Measurements from ENCODE around the gene YTHDC2.

YTHDC2 gene

DNA sequence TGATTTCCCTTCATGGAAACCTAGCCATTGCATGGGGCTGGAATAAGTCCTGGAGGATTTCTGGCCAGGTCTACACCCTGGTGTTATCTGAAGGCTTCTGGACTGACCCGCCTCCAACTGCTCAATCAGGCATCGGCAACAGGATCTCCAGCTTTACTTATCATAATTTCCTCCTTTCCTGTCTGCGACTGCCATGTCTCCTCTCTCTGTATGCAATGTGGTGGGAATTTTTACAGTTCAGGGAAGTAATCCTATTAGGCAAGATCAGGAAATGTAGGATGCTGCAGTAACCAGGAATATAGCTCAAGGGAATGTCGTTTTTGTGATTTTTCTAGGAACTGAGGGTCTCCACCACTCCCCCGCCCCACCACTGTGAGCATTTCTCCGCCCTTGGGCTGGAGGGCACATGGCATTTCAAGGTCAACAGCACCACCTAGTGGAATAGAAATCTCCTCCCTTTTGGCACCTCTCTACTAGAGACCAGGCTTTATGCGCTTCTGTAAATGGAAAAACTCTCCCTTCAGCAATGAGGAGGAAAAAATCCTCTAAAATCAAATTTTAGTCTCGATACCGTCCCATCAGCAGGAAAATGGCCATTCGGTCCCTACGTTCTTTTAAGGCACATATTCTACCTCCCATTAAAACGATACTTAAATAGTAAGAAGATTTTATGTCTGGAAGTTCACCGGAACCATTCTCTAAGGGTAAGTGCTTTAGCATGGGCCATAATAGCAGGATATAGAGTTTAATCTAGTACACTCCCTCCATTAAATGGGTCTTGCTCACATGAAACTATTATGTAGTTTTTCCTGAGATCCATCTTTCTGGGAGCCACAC lies 93.0 kb downstream of the YTHDC2 start:
- DNase-seq = peak; percentile 74 to 78 (median 77)

DNA sequence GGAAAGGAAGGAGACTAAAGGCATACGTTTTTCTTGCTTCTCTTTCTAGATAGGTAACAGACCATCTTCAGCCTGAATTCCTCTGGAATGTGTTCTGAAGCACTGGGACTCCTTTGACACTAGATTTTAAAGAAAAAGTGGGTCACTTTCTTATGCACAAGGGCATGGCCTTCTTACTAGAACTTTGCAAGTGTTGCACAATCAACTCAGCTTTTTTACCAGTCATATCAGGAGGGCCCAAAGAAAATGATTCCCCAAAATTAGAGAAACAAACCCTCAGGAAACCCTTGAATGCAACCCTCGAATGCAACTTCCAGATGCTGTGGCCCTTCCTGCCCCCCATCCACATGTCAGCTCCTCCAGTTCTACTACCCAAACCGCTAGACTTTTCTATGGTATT lies 93.9 kb downstream of the YTHDC2 start:
- no peak for DNase-seq

DNA sequence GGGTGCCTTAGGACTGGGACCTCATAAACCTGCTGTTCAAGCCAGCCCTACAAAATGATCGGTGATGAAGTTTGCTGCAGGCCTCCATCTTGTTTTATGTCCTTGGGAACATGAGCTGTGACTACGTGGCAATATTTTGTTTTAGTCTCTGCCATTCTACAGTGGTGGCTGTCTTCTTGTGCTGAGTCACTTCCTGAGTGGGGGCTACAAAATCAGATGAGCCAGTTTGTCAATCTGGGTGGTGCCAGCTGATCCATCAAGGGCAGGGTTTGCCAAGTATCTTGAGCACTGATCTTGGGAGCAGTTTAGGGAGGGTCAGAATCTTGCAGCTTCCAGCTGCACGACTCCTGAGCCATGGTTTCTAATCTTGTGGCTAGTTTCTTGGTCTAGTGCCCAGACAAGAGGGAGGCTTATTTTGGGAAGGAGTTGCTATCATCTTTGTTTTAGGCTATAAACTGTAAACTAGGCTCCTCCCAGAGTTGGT lies 94.7 kb downstream of the YTHDC2 start:
- DNase-seq = no peak

DNA sequence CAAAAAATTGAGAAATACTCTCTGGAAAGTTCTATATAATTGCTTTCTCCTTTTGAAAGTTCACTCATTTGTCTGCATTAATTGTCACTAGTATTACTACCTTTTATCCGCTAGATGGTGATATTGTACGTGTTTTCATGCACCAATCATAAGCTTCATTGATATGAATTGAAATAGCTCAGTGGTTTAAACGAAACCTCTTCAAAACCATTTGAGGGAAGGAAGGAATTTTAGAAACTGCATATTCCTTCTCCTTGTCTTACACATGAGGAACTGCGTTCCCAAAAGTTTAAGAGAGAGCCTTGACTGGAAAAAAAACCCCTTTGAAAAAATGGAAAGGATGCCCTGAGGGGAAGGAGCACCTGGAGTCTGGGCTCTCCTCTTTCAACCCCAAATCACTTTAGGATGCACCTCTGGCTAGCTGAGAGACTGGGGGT lies 98.6 kb downstream of the YTHDC2 start:
- peak; percentile 37 to 76 (median 71) for DNase-seq

DNA sequence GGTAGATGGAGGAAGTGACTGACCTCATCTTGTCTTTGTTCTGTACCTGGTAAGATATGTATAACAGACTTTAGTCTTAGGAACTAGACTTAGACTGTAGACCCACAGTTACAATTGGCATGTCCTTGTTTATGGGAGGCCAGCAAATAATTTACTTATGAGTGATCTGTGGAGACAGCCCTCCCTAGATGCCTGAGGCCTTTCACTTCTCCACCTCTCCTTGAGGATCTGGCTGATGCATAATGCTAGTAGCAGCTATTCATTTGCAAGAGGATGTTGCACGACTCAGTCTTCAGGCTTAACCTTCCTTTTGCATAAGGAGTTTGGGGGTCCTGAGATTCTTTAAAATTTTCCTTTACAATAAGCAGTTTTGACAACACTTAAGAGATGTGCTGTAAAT lies 100.7 kb downstream of the YTHDC2 start:
- DNase-seq = no peak

DNA sequence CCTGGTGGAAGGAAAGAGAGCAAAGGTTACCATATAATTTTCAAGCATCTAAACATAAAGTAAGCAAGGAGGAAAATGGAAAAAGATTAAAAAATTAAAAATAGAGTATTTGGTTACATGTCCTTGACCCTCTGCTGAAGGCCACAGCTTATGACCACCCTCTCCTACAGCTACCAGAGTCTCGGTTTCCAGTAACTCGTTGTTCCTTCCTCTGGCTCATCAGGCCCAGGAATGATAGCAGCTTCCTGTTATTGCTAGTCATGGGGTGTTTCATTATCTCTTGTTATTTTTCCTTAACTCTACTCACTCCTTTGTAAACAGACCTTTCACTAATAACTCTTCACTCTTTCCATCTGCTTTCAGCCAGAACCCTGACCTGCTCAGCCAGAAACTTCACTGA lies 102.2 kb downstream of the YTHDC2 start:
- no peak for DNase-seq

DNA sequence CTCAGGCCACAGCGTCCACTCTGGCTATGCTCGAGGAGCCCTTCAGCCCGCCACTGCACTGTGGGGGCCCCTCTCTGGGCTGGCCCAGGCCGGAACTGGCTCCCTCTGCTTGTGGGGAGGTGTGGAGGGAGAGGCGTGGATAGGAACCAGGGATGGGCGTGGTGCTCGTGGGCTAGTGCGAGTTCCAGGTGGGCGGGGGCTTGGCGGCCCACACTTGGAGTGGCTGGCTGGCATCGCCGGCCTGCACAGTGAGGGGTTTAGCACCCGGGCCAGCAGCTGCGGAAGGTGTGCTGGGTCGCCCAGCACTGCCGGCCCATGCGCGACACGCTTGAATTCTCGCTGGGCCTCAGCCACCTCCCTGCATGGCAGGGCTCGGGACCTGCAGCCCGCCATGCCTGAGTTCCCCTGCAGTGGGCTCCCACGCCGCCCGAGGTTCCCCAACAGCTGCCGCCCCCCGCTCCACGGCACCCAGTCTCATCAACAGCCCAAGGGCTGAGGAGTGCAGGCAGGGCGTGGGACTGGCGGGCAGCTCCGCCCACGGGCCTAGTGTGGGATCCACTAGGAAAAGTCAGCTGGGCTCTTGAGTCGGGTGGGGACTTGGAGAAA lies 103.8 kb downstream of the YTHDC2 start:
- no peak for DNase-seq

DNA sequence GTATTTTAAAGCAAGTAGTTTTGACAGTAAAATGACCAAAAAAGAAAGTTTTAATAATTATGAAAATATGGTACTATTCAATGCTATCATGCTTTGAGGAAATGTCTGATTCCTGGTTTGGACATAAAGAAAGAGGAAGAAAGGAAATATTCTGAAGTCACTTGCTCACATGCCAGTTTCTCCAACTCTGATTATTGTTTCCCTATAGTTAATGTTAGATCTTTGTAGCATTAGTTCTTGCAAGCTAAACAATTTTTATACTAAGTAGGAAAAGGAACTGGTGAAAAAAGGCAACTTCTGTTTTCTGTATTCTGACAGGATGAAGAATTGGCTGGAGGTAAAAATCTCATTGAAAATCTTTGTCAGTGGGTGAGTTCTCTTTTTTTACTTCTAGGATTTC lies 119.5 kb downstream of the YTHDC2 start:
- DNase-seq = peak; percentile 25 to 68 (median 62)

DNA sequence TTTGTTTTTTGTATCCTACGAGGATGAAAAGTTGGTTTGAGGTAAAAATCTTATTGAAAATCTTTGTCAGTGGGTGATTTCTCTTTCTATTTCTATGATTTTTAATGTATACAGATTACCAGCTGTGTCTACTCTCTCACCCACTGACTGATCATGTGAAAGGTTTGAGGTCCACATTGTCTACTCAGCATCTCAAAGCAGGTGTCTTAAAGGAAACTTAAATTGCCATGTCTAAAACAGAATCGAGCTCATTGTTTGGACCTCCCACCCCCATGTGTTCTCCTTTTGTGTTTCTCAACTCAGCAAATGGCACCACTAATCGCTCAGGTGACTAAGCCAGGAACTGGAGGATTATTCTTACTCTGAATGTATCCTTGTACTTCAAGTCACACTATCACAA lies 121.5 kb downstream of the YTHDC2 start:
- DNase-seq = no peak

DNA sequence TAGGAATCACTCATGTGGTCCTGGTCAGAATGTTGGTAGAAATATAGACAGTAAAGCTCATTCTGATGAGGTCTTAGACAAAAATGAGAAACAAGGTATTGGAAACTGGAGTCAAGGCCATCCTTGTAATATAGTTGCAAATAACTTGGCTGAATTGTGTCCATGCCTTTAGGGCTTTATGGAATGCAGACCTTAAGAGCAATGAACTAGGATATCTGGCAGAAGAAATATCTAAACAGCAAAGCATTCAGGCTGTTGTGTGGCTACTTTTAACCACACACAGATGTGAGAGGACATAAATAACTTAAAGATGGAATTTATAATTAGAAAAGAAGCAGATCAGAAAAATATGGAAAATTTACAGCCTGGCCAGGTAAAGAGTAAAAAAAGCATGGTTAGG lies 128.2 kb downstream of the YTHDC2 start:
- DNase-seq = no peak
